GM19468 (cell line): ENCODE measurements around the gene USP8.

Experiments
- ATAC-seq: cut with Tn5 transposase; IDR thresholded peaks from one replicate; pipeline ENCODE4 v1.9.1; 2021; ENCODE audit warnings: mild to moderate bottlenecking, moderate library complexity, moderate number of reproducible peaks; ENCODE audit not compliant: unreplicated experiment; ENCODE audit errors: extremely low read depth

USP8 gene

GRCh38 chr15:50531163-50531562 lies 107.0 kb downstream of the USP8 start:
- ATAC-seq: no peak

GRCh38 chr15:50531766-50532165 lies 107.6 kb downstream of the USP8 start:
- ATAC-seq: no peak

- no peak for ATAC-seq
These were observed 118.6 kb downstream of the USP8 start for GRCh38 chr15:50542887-50543210.

- no peak for ATAC-seq
These were observed 119.4 kb downstream of the USP8 start for GRCh38 chr15:50543556-50543955.

- no peak for ATAC-seq
These were observed 120.2 kb downstream of the USP8 start for GRCh38 chr15:50544368-50544767.

GRCh38 chr15:50546566-50546965 lies 122.4 kb downstream of the USP8 start, which contains the start of gene USP50:
TSS of gene USP50 (minus strand) at chr15:50546666. CDS start at chr15:50546525, 141 bp downstream.
- ATAC-seq: no peak

GRCh38 chr15:50549326-50549725 lies 125.1 kb downstream of the USP8 start:
- ATAC-seq: no peak

- no peak for ATAC-seq
These were observed 128.0 kb downstream of the USP8 start for GRCh38 chr15:50552238-50552637.

GRCh38 chr15:50556642-50557371 lies 132.6 kb downstream of the USP8 start:
- no peak for ATAC-seq

GRCh38 chr15:50558012-50558411 lies 133.8 kb downstream of the USP8 start:
- ATAC-seq: no peak

GRCh38 chr15:50562735-50563640 lies 138.8 kb downstream of the USP8 start:
- no peak for ATAC-seq

GRCh38 chr15:50563756-50564155 lies 139.6 kb downstream of the USP8 start:
- ATAC-seq: no peak
